Stimulated activated CD4-positive, alpha-beta T cell treated with anti-CD3 and anti-CD28 coated beads, Interleukin-4, amount 100 ng/mL, for 48 hours (primary cell): ENCODE measurements around the gene ZNF385B.
"Not testable (repeated sequence)": the region's sequence is repeated elsewhere in the genome, so short reads cannot be mapped to it uniquely, and the experiment has no call there.

Experiments
- DNase-seq, 2 donors: peaks; one replicate each; pipeline ENCODE4 v3.0.0-alpha.2; 2020; ENCODE audit warnings: low read depth in 2 of 2

Gene ZNF385B

GRCh38 chr2:179512281-179513035 is 349.0 kb downstream of the ZNF385B start:
- no peak for DNase-seq

- DNase-seq, result no peak
These were observed 350.2 kb downstream of the ZNF385B start for GRCh38 chr2:179511105-179511789.

- DNase-seq, result no peak
These were observed 366.1 kb downstream of the ZNF385B start for GRCh38 chr2:179495315-179495714.

- no peak for DNase-seq
These were observed 372.8 kb downstream of the ZNF385B start for GRCh38 chr2:179488563-179488962.

GRCh38 chr2:179487010-179487731 is 374.2 kb downstream of the ZNF385B start:
- no peak for DNase-seq

GRCh38 chr2:179483131-179483530 is 378.3 kb downstream of the ZNF385B start:
- no peak for DNase-seq

GRCh38 chr2:179479947-179480346 is 381.5 kb downstream of the ZNF385B start:
- no peak for DNase-seq

- DNase-seq, result no peak
These were observed 382.6 kb downstream of the ZNF385B start for GRCh38 chr2:179478771-179479170.

- DNase-seq, result no peak
These were observed 390.4 kb downstream of the ZNF385B start for GRCh38 chr2:179470992-179471391.

- no peak for DNase-seq
These were observed 391.3 kb downstream of the ZNF385B start for GRCh38 chr2:179470089-179470488.

GRCh38 chr2:179467960-179468359 is 393.5 kb downstream of the ZNF385B start:
- no peak for DNase-seq

- DNase-seq, result no peak
These were observed 394.3 kb downstream of the ZNF385B start for GRCh38 chr2:179467111-179467510.

- no peak for DNase-seq
These were observed 400.0 kb downstream of the ZNF385B start for GRCh38 chr2:179461420-179461819.

- DNase-seq, result peak in 1 of 2 donors; percentile 12
These were observed 401.1 kb downstream of the ZNF385B start for GRCh38 chr2:179460181-179460929.

- not testable (repeated sequence) for DNase-seq
These were observed 403.3 kb downstream of the ZNF385B start for GRCh38 chr2:179458113-179458512.

- DNase-seq, result no peak
These were observed 405.6 kb downstream of the ZNF385B start for GRCh38 chr2:179455824-179456223.

GRCh38 chr2:179455172-179455524 is 406.3 kb downstream of the ZNF385B start:
- no peak for DNase-seq

GRCh38 chr2:179454443-179455171 is 406.8 kb downstream of the ZNF385B start:
- DNase-seq, result no peak

GRCh38 chr2:179449010-179449409 is 412.4 kb downstream of the ZNF385B start:
- no peak for DNase-seq

- DNase-seq, result no peak
These were observed 413.5 kb downstream of the ZNF385B start for GRCh38 chr2:179447839-179448447.

- no peak for DNase-seq
These were observed 414.0 kb downstream of the ZNF385B start for GRCh38 chr2:179447421-179447820.
